ENCODE data around the gene ACRBP.

ACRBP gene

DNA sequence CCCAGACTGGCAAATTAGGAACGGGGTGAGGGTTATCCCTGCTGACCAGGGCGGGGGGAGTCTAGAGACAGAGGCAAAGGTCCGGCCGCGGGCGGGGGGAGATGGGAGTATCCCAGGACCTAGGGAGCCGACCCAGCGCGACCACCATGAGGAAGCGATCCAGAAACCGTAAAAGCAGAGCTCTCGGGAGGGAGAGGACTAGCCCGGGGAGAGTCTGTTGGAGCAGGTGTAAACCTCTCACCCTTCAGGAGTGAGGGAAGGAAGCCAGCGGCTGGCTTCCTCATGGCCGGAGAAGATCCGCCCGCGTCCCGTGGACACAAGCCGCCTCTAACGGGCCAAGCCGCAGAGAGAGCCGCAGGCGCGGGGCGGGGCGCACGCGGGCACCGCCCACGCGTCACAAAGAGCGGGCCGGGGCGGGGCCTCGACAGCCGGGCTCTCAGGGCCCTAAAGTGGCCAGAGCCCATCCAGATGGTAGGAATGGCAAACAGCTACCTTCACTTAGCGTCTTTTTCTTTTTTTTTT, at the start of gene ACRBP:
Gene ACRBP, minus strand, starts transcription at position 350 of the 522 bp plus-strand sequence. Its CDS starts 66 bp downstream, at position 284.
- no peak for DNase-seq

DNA sequence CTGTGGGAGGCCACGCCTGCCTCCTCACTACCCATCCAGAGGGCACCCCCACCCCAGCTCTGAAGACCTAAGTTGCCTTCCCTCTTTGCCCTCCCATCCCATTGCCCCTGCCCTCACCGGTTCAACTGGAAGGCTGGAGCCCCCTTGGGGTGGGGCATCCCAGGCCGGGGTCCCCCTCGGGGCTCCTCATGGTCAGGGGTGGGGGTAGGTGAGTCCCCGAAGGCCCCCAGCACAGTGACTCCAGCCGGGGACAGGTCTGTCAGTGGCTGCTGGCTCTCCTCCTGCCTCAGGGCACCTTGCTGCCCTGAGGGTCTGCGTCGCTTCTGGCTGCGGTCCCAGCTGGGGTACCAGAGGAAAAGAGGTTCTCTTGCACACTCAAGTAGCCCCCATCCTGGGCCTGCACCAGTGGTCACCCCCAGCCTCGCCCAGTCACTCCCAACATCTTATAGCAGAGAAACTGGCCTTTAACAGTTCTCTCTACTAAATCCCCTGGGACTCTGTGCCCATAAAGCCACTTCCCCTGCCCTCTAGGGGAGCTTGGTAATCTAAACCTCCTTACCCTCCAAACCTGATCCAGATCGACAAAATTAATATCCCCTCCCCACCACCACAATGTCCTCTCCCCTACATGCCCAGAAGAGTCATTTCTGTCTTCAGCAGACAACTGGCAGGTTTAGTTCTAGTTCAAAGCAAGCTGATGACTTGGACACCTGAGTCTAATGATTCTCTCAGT, 48.2 kb upstream of the ACRBP start:
- no peak for DNase-seq

DNA sequence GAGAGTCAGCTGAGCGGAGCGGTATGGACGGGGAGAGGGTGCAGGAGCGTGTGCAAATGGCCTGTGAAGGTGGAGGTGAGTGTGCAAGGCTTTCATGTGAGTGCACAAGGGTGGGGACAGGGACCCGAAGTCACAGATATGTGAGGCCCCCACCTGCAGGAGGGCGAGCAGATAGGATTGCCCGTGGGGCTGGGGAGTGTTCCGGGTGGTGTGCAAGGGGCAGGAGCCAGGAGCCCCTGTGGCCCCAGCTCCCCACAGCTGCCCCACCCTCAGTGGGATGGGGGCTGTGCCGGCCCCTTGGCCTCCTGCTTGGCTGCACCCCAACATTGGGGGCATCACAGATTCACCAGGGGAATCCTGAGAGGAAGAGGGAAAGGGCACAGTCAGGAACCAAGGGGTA, 47.5 kb upstream of the ACRBP start:
- DNase-seq: no peak

GRCh38 chr12:6693832-6694355, 46.7 kb upstream of the ACRBP start:
- DNase-seq: no peak

DNA sequence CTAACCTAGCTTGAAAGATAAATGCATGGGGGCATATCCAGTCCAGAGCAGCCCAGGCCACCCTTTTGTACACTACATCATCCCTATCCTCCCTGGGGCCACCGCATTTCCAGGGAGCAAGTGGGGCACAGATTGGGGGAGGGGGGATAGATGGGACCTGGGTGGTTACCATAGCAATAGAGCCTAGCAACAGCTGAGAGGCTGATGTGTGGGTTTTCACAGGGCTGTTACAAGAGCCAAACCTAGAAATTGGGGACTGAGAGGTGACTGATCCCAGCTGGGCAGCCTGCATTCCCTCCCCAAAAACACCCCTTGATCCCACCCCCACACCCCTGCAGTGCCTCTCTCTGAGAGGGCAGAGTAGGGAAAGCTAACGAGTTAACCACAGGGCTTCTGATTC, 45.7 kb upstream of the ACRBP start:
- DNase-seq: no peak

- DNase-seq: no peak
Observed at GRCh38 chr12:6691473-6691872, 44.2 kb upstream of the ACRBP start.

GRCh38 chr12:6688999-6689882, 42.0 kb upstream of the ACRBP start, which contains the start of gene ZNF384:
Gene ZNF384 (minus strand): TSS chr12:6689375. CDS start chr12:6679520, 9,855 bp downstream.
- peak; percentile 99 for DNase-seq

DNA sequence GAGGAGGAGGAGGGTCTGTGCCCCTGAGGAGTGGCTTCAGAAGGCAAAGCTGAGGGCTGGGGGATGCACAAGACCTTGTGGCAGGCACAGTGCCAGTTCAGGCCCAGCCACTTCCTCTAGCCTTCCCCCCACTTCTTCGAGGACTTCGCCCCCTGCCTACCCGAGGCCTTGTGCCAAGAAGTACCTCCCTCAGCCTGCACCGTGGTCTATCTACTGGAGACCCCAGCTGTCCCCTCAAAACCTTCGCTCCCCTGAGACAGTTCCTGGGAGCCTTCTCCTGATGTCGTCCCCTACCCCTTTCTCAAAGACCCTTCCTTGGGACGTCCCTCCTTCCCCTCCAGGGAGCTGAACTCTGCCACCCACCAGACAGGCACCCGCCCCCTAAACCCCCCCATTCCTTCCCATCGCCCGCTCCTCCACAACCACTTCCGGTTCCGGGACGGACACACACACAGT, 41.3 kb upstream of the ACRBP start:
- no peak for DNase-seq

GRCh38 chr12:6685814-6686213, 38.6 kb upstream of the ACRBP start:
- no peak for DNase-seq

- peak; percentile 84 for DNase-seq
Observed at GRCh38 chr12:6684609-6685008, 37.4 kb upstream of the ACRBP start.

DNA sequence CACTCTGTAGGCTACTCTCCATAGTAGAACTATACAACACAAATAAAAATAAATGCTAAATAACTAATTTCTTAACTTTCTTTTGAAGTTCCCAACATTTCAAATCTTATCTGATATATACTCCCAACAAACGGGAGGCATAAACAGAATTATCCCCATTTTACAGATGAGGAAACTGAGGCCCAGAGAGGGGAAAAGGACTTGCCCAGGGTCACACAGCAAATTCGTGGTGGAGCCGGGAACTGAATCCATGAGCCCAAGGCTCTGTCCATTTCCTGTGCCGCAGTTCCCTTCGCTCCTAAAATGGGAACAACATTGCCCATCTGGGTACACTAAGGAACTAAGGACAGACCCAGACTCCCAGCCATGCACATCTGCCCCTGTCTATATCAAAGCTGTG, 29.7 kb upstream of the ACRBP start:
- DNase-seq: no peak

GRCh38 chr12:6672143-6672542, 24.9 kb upstream of the ACRBP start:
- no peak for DNase-seq

DNA sequence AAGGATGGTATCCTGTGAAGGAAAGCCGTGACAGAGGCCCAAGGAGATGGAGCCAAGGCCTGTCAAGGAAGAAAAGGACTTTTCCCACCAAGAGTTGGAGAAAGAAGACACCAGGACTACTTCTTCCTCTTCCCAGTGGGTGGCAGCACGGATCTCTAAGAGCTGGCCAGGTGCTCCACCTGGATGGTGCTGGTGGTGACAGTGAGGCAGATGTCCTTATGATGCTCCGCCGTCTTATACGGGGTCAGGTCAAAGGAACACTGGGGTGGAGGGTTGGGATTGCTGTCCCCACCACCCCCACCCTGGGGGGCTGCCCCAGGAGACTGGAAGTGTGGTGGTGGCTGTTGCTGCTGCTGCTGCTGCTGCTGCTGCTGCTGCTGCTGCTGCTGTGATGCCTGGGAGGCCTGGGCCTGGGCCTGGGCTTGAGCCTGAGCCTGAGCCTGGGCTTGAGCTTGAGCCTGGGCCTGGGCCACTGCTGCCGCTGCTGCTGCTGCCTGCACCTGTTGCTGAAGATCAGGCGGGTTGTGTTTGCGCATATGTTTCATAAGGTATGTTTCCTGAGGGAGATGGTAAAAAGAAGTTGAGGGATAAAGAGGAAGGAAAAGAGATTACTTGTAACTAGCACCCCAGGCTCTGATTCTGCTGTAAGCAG, 20.5 kb upstream of the ACRBP start:
- DNase-seq: no peak

DNA sequence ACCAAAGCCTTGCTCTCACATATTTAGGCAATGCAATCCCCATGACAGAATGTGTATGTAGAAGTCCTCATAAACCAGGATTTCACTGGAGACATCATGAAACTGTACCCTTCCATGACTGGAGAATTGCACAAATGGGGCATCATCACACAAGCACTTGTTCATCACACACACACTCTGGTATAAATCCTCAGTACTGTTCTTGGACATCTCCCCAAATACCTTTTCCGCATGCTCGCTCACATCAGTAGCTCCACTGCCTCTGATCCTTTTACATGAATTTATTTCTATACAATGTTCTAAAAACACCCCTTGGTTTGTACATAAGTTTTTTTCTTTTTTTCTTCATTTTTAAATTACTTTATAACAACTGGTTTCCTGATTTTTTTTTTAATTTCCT, 19.0 kb upstream of the ACRBP start:
- DNase-seq: no peak

GRCh38 chr12:6664902-6665301, 17.7 kb upstream of the ACRBP start:
- no peak for DNase-seq

DNA sequence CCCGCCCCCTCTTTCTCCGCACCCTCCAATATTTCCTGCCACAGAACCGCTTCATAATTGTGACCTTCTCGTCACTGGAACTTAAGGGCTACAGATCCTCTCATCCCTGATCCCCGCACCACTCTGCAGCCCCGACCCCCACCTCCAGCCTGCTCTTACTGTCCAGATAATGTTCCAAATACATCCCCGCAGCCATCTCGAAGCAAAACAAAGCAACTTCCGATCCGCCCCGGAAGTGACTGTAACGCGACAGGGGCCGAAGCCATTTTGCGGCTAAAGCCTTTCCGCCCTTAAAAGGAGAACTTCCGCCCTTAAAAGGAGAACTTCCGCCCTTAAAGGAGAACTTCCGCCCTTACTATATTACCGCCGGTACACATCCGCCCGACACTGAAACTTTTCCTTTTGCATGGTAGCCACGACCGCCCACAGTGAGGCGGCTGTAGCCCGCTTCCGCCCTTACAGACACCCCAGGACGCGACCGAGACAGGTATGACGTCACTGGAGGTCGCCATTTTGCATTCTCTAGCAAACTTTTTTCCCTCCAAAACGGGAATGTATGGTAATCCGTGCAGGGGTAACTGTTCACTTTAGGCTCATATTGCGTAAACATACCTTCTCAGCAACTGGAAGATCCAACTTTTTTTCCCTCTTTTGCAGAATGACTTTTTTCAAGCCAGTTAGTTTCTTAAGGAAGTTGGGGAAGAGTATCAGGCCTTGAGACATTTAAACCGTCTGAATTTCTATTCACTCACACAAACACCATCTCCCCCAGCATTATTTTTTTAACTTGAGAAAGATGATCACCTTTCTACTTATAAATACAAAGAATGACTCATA, 15.9 kb upstream of the ACRBP start, which contains the start of gene ING4:
Gene ING4, minus strand, starts transcription at position 214 of the 837 bp plus-strand sequence. Its CDS starts 18 bp downstream, at position 196.
- peak; percentile 100 for DNase-seq

DNA sequence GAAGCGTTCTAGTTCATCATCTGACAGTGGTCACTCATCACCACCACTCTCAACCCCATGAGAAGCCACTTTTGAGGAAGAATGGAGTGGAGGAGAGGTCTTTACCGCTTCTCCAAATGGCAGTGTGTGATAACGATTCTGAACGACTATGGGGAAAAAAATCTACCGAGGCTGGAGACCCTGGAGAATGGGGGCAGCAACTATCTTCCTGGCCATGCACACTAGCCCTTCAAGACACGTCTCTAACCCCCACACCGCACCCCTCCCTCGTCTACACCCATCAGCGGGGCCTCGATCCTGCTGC, 15.3 kb upstream of the ACRBP start:
- DNase-seq: no peak

GRCh38 chr12:6653987-6654386, 6.8 kb upstream of the ACRBP start:
- DNase-seq: no peak

- no peak for DNase-seq
Observed at GRCh38 chr12:6653342-6653741, 6.1 kb upstream of the ACRBP start.

GRCh38 chr12:6652391-6652790, 5.2 kb upstream of the ACRBP start:
- no peak for DNase-seq

GRCh38 chr12:6650832-6651231, 3.6 kb upstream of the ACRBP start:
- no peak for DNase-seq

All from NCI-H1694 treated with DMSO at 0.1 percent for 48 hours (cell line).